Gastroesophageal sphincter (tissue), 4 donors: Measurements from ENCODE around the gene NOTO. TPM values are rescaled to one million over a fixed set of nuclear protein-coding genes. Genes with fewer than 3 reads are reported as not detected.
"Not testable (repeated sequence)": the region's sequence is repeated elsewhere in the genome, so short reads cannot be mapped to it uniquely, and the experiment has no call there.

ENCODE experiments used
- ATAC-seq: fragments of 150-250 bp; one replicate; pipeline ENCODE4 v1.9.1; 2016; ENCODE audit warnings: mild to moderate bottlenecking, moderate library complexity
- H3K27ac ChIP-seq, 4 donors: fragments of 200-600 bp; sonication (generic) in 3 of 4; 1 replicate in 3 of 4; 2 replicates in 1 of 4; pipeline ENCODE4 v1.5.1; 2016 to 2019
- H3K27me3 ChIP-seq: fragments of 200-600 bp; sonication (generic); one replicate; pipeline ENCODE4 v1.5.1; 2019
- H3K36me3 ChIP-seq, 2 donors: fragments of 200-600 bp; sonication (generic); one replicate each; pipeline ENCODE4 v1.5.1; 2019; ENCODE audit warnings: control low read depth in 1 of 2
- H3K4me1 ChIP-seq, 3 donors: fragments of 200-600 bp; sonication (generic); 1 replicate in 2 of 3; 2 replicates in 1 of 3; pipeline ENCODE4 v1.5.1; 2016 to 2019; ENCODE audit warnings: control low read depth in 2 of 3
- H3K4me3 ChIP-seq, 2 donors: fragments of 200-600 bp; sonication (generic); one replicate each; pipeline ENCODE4 v1.5.1; 2019; ENCODE audit warnings: mild to moderate bottlenecking in 1 of 2, moderate library complexity in 1 of 2
- H3K9me3 ChIP-seq, 3 donors: fragments of 200-600 bp; sonication (generic); one replicate each; pipeline ENCODE4 v1.5.1; 2017 to 2019; ENCODE audit warnings: control low read depth in 2 of 3
- CTCF ChIP-seq, 4 experiments: fragments of 200-600 bp in 2 of 4; fragments of 450-650 bp in 2 of 4; sonication (generic) in 1 of 4; IDR thresholded peaks; one replicate each; pipeline ENCODE4 v1.5.1; 2017 to 2019; ENCODE audit warnings: antibody characterized with exemption in 4 of 4, mild to moderate bottlenecking in 2 of 4, moderate library complexity in 2 of 4
- EP300 ChIP-seq: sonication (generic); formaldehyde crosslinking; IDR thresholded peaks from one replicate; pipeline ENCODE4 v1.6.1; 2017; ENCODE audit warnings: antibody characterized with exemption, mild to moderate bottlenecking
- POLR2A ChIP-seq, 2 donors: fragments of 450-650 bp; IDR thresholded peaks; one replicate each; pipeline ENCODE4 v1.6.1; 2017; ENCODE audit warnings: antibody characterized with exemption in 2 of 2, mild to moderate bottlenecking in 2 of 2, moderate library complexity in 1 of 2
- POLR2AphosphoS5 ChIP-seq: sonication (generic); formaldehyde crosslinking; IDR thresholded peaks from one replicate; pipeline ENCODE4 v1.6.1; 2017; ENCODE audit warnings: antibody characterized with exemption
- WGBS, 2 donors: methylation state at CpG; one replicate each; pipeline ENCODE4 v1.1.5; 2018; ENCODE audit warnings: low coverage in 1 of 2; 5-methylcytosine and 5-hydroxymethylcytosine counted together
- total RNA-seq, 4 donors: library from RNA; depleted of rRNA; stranded (reverse); fragments of >200 nt; gene quantifications; one replicate each; pipeline ENCODE4 v1.1.0, GENCODE V29; 2016

Gene NOTO
- total RNA-seq, result not detected

- no peak within 1 kb of the TSS for H3K27ac ChIP-seq
- no peaks in the 10 kb centered on the region for H3K36me3 ChIP-seq
- peaks cover 96% of the 10 kb centered on the region for H3K27me3 ChIP-seq
- H3K4me1 ChIP-seq, result peaks cover 0 to 18% (median 12%) of the 10 kb centered on the region in 3 donors
- WGBS, 2 donors, result 5 to 6% methylated on average over 10 to 29 of the region's 87 CpGs
- TF ChIP-seq POLR2A (IDR thresholded peaks at IDR 0.05) (no peak), EP300 (no peak), CTCF (IDR thresholded peaks at IDR 0.05) (no peak), POLR2AphosphoS5 (no peak)
- H3K4me3 ChIP-seq, result peak within 1 kb of the TSS in 1 of 2 donors; percentile 40
- ATAC-seq, result peak; percentile 31
- H3K9me3 ChIP-seq, result no peaks in the 10 kb centered on the region
Measured at GRCh38 chr2:73202156-73203054, at the start of gene NOTO. Gene NOTO (plus strand): TSS chr2:73202574. CDS start chr2:73202667, 93 bp downstream.

DNA sequence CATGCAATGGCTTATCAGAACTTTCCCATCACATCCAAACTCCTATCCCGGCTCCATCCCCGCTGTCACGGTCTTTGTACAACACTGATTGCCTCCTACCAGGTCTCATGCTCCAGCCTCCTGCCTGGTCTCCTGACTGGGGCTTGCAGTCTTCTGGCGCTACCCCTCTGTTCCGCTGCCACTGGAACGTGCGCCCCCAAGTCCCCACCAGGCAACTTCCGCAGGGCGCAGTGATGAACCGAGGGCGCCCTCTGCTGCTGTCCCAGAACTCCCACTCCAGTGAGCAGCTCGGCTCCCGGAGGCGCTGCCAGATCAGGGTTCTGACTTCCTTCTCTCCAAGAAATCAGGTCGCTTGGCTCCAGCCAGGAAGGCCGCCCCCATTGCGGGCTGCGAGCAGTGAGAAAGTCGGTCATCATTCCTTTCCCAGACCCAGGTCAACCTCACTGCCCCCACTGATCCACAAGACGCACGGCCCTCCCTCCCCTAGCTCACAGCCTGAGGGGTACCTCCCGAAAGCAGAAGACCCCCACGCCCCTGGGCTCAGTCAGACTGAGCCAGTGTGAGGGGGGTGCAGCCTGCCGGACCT lies 45.7 kb upstream of the NOTO start:
- peak; percentile 80 for ATAC-seq
- peaks cover 0 to 8% (median 7%) of the 10 kb centered on the region in 3 donors for H3K4me1 ChIP-seq
- H3K27ac ChIP-seq, result no peak overlapping the region
- whole genome bisulfite sequencing, 2 donors, result 21% methylated on average over 3 of the region's 24 CpGs; no CpG with 5 or more reads in 1 of the 2 donors
- H3K9me3 ChIP-seq, result no peaks in the 10 kb centered on the region
- H3K36me3 ChIP-seq, result no peaks in the 10 kb centered on the region
- H3K27me3 ChIP-seq, result peaks cover 34% of the 10 kb centered on the region
- H3K4me3 ChIP-seq, result no peak overlapping the region
- TF ChIP-seq POLR2AphosphoS5 (no peak), CTCF (IDR thresholded peaks at IDR 0.05) (peak in 3 of 4 experiments; percentile 51 to 90 (median 61))

- Histone ChIP-seq H3K4me1 (no peaks in the 10 kb centered on the region), H3K27ac (no peak overlapping the region), H3K4me3 (no peak overlapping the region), H3K9me3 (no peaks in the 10 kb centered on the region), H3K36me3 (no peaks in the 10 kb centered on the region), H3K27me3 (peaks cover 39% of the 10 kb centered on the region)
- no peak for ATAC-seq
- TF ChIP-seq EP300, result no peak
- no peak for TF ChIP-seq CTCF (IDR thresholded peaks at IDR 0.05)
- TF ChIP-seq POLR2AphosphoS5, result no peak
- no peak for TF ChIP-seq POLR2A (IDR thresholded peaks at IDR 0.05)
- WGBS, 2 donors, result 38 to 67% methylated on average over 2 to 6 of the region's 14 CpGs
Measured at GRCh38 chr2:73162856-73163391, 39.5 kb upstream of the NOTO start.

- Histone ChIP-seq H3K27me3 (peaks cover 35% of the 10 kb centered on the region), H3K4me1 (no peaks in the 10 kb centered on the region), H3K4me3 (no peak overlapping the region), H3K36me3 (no peaks in the 10 kb centered on the region), H3K27ac (no peak overlapping the region), H3K9me3 (no peaks in the 10 kb centered on the region)
- TF ChIP-seq POLR2AphosphoS5 (no peak), CTCF (IDR thresholded peaks at IDR 0.05) (peak in 3 of 4 experiments; percentile 68 to 87 (median 85))
- ATAC-seq, result peak; percentile 86
- 42% methylated on average over 2 of the region's 10 CpGs; no CpG with 5 or more reads in 1 of the 2 donors for WGBS, 2 donors
Measured at GRCh38 chr2:73163483-73164367, 38.6 kb upstream of the NOTO start.

DNA sequence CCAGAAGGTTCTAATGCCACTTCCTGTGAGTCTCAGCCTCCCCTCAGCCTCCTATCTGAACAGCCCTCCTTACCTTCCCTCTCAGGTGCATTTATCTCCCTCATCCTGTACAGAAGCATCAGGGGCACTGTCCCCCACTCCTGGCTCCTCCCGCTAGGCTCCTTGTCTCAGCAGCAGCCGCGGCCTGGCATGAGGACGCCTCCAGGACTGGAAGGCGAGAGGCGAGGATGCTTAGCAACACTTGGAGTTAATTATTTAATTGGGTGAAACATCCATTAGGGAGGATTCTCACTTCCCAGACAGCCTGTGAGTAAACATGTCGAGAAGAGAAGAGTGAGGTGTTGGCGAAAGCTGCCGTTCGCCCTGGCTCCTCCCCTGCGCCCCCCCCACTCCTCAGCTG lies 36.4 kb upstream of the NOTO start:
- not testable (repeated sequence) for H3K36me3 ChIP-seq, H3K4me1 ChIP-seq, ATAC-seq, H3K9me3 ChIP-seq, H3K4me3 ChIP-seq, H3K27ac ChIP-seq
- peaks cover 29% of the 10 kb centered on the region for H3K27me3 ChIP-seq
- WGBS, 2 donors, result 60% methylated on average over 1 of the region's 11 CpGs; no CpG with 5 or more reads in 1 of the 2 donors

GRCh38 chr2:73166813-73167212 lies 35.6 kb upstream of the NOTO start:
- not testable (repeated sequence) for ATAC-seq, H3K27ac ChIP-seq, H3K4me3 ChIP-seq, H3K36me3 ChIP-seq, H3K4me1 ChIP-seq, H3K9me3 ChIP-seq
- peaks cover 31% of the 10 kb centered on the region for H3K27me3 ChIP-seq
- 100% methylated on average over 1 of the region's 8 CpGs; no CpG with 5 or more reads in 1 of the 2 donors for WGBS, 2 donors

- H3K36me3 ChIP-seq, H3K4me1 ChIP-seq, H3K27ac ChIP-seq, H3K9me3 ChIP-seq, ATAC-seq, H3K4me3 ChIP-seq: not testable (repeated sequence)
- peaks cover 35% of the 10 kb centered on the region for H3K27me3 ChIP-seq
Measured at GRCh38 chr2:73168348-73168747, 34.0 kb upstream of the NOTO start.
